Hematopoietic multipotent progenitor cell treated with erythropoietin and hydrocortisone succinate and interleukin-3 and kit ligand, for 15 days (in vitro differentiated cells): ENCODE measurements around the gene COL26A1.
"Not testable (repeated sequence)": the region's sequence is repeated elsewhere in the genome, so short reads cannot be mapped to it uniquely, and the experiment has no call there.

ENCODE experiments used
- DNase-seq: peaks from one replicate; pipeline ENCODE4 v3.0.0-alpha.2; 2015; ENCODE audit warnings: low spot score

COL26A1 gene

GRCh38 chr7:101598986-101599771, 236.5 kb downstream of the COL26A1 start:
- no peak for DNase-seq

- DNase-seq, result no peak
These were observed 237.1 kb downstream of the COL26A1 start for GRCh38 chr7:101599787-101600186.

GRCh38 chr7:101602082-101602481, 239.4 kb downstream of the COL26A1 start:
- DNase-seq, result no peak

DNA sequence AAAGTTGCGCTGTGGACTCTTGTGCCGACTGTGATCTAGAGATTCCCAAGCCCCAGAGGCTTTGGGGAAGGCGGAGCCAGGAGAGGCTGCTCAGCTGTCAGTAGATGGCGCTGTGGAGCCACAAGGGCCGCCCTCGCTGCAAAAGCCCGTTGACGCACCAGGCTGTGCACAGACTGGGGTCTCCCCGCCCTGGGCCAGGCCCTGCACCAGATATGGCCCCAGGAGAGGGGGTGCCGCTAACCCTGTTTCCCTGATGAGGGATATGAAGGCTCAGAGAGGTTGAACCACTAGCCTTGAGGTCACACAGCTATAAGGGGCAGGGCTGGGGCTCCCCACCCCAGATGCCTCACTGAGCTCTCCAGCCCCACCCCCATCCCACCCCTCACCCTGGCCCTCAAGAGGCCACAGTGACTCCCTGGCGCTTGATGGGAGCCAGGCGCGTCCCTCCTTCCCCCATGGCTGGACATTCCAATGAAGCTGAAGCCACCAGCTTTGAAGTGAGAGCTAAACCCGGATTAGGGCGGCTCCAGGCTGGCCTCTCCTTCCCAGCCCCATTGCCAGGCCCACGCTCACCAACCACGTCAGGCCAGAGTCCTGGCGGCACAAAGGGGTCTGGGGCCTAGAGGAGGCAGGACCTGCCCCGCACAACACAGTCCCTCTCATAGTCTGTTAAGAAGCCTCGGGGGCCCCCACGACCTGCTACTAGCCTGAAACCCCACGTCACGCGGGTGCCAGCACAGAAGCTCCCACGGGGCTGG, 240.0 kb downstream of the COL26A1 start:
- DNase-seq, result peak; percentile 57

- no peak for DNase-seq
These were observed 241.8 kb downstream of the COL26A1 start for GRCh38 chr7:101604331-101604933.

DNA sequence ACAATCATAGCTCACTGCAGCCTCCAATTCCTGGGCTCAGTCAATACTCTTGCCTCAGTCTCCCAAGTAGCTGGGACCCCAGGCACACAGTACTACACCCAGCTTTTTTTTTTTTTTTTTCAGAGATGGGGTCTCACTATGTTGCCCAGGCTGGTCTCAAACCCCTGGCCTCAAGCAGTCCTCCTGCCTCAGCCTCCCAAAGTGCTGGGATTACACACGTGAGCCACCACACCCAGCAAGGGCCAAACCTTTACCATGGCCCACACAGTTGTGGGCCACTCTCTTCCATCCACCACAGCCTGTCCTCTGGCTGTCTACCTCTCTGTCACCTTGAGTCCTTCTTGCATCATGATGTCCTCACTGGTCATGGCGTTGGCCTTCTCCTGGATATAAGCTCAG, 242.3 kb downstream of the COL26A1 start:
- not testable (repeated sequence) for DNase-seq

- DNase-seq, result no peak
These were observed 243.2 kb downstream of the COL26A1 start for GRCh38 chr7:101605611-101606497.

DNA sequence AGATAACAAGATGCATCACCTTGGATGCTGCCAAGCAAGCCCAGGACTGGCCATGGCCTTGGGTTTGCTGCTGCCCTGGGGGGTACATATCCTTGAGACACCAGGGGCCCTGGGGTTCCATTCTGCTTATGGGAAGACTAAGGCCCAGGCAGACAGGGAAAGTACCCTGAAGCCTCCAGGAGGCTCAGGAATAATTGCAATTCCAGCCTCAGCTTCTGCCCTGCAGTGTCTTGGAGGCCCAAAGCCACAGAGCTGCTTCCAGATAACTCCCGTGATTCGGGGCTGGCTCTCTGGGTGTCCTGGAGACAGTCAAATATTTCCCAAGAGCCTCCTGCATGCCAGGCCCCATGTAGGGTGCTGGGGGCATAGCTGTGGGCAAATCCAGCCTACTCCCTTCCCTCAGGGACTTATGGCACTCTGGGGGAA, 243.8 kb downstream of the COL26A1 start:
- no peak for DNase-seq
